Mesendoderm (in vitro differentiated cells): ENCODE results near the gene TAF1D.
A peak's percentile ranks its signal among the peaks of the same experiment; 100 is the strongest.
"Not testable (repeated sequence)": the region's sequence is repeated elsewhere in the genome, so short reads cannot be mapped to it uniquely, and the experiment has no call there.

Experiments used
- DNase-seq: peaks from one replicate; pipeline ENCODE4 v3.0.0; 2013
- H2AK5ac ChIP-seq: 2 replicates; pipeline ENCODE4 v1.6.1; 2013; ENCODE audit warnings: low read length, inconsistent platforms
- H2BK120ac ChIP-seq: 2 replicates; pipeline ENCODE4 v1.6.1; 2013; ENCODE audit warnings: low read depth, mild to moderate bottlenecking, low read length, moderate library complexity, mixed read lengths
- H2BK15ac ChIP-seq: replicated peaks from 2 replicates; pipeline ENCODE4 v1.6.1; 2013; ENCODE audit warnings: low read depth, mild to moderate bottlenecking, moderate library complexity
- H2BK5ac ChIP-seq: 2 replicates; pipeline ENCODE4 v1.6.1; 2013; ENCODE audit warnings: low read length, inconsistent platforms
- H3K18ac ChIP-seq: 2 replicates; pipeline ENCODE4 v1.6.1; 2013; ENCODE audit warnings: mild to moderate bottlenecking, low read length, mixed read lengths
- H3K23ac ChIP-seq: one replicate; pipeline ENCODE4 v1.6.1; 2013; ENCODE audit warnings: low read length
- H3K27ac ChIP-seq: 2 replicates; pipeline ENCODE4 v1.5.1; 2013; ENCODE audit warnings: low read depth, mild to moderate bottlenecking, inconsistent platforms, low read length, moderate library complexity
- H3K27me3 ChIP-seq: 2 replicates; pipeline ENCODE4 v1.6.1; 2013; ENCODE audit warnings: low read length, control low read depth, mild to moderate bottlenecking, inconsistent platforms; ENCODE audit not compliant: insufficient read depth, poor library complexity
- H3K36me3 ChIP-seq: 2 replicates; pipeline ENCODE4 v1.6.1; 2013; ENCODE audit warnings: low read length, inconsistent platforms; ENCODE audit not compliant: control insufficient read depth, insufficient read depth
- H3K4ac ChIP-seq: one replicate; pipeline ENCODE4 v1.6.1; 2013; ENCODE audit warnings: low read depth, mild to moderate bottlenecking, low read length, moderate library complexity
- H3K4me1 ChIP-seq: 2 replicates; pipeline ENCODE4 v1.6.1; 2013; ENCODE audit warnings: low read depth, low read length, inconsistent platforms; ENCODE audit not compliant: control insufficient read depth
- H3K4me2 ChIP-seq: 2 replicates; pipeline ENCODE4 v1.6.1; 2013; ENCODE audit warnings: low read length
- H3K4me3 ChIP-seq: 2 replicates; pipeline ENCODE4 v1.5.1; 2013; ENCODE audit warnings: mild to moderate bottlenecking, low read length
- H3K56ac ChIP-seq: one replicate; pipeline ENCODE4 v1.6.1; 2013; ENCODE audit warnings: low read length
- H3K79me1 ChIP-seq: 2 replicates; pipeline ENCODE4 v1.6.1; 2013; ENCODE audit warnings: low read length, inconsistent platforms
- H3K79me2 ChIP-seq: 2 replicates; pipeline ENCODE4 v1.6.1; 2013; ENCODE audit warnings: mild to moderate bottlenecking, low read length; ENCODE audit not compliant: control insufficient read depth, insufficient read depth
- H3K9ac ChIP-seq: 2 replicates; pipeline ENCODE4 v1.6.1; 2013; ENCODE audit warnings: low read length, inconsistent platforms
- H4K5ac ChIP-seq: one replicate; pipeline ENCODE4 v1.6.1; 2013; ENCODE audit warnings: low read length
- H4K8ac ChIP-seq: one replicate; pipeline ENCODE4 v1.6.1; 2013; ENCODE audit warnings: low read depth, mild to moderate bottlenecking, control low read depth, low read length, moderate library complexity
- WGBS: extraction: QIAGEN DNeasy Blood & Tissue Kit; methylation state at CpG from one replicate; pipeline ENCODE4 v1.1.7; 2013; ENCODE audit warnings: low lambda C conversion rate, missing lambda C conversion rate; ENCODE audit not compliant: insufficient coverage; ENCODE audit errors: extremely low coverage; 5-methylcytosine and 5-hydroxymethylcytosine counted together

The TAF1D gene

DNA sequence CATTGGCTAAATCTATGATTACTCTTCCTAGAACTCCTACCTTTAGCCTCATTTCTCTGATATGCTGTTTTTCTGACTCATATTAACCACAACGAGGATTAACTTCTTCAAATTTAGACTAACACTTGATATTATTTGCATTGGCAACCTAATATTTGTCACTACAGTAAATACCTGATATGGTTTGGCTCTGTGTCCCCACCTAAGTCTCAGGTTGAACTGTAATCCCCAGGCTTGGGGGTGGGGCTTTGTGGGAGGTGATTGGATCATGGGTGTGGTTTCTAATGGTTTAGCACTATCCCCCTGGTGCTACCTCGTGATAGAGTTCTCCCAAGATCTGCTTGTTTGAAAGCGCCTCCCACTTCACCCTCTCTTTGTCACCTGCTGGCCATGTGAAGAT, 25.7 kb upstream of the TAF1D start:
- Histone ChIP-seq H3K9ac (no peak overlapping the region), H3K27me3 (no peaks in the 10 kb centered on the region), H3K56ac (no peak overlapping the region), H2BK5ac (no peak overlapping the region), H2AK5ac (no peak overlapping the region), H2BK120ac (no peak overlapping the region), H3K18ac (no peak overlapping the region), H3K27ac (no peak overlapping the region), H4K8ac (no peak overlapping the region), H3K36me3 (no peaks in the 10 kb centered on the region), H3K79me2 (no peaks in the 10 kb centered on the region), H4K5ac (no peak overlapping the region), H3K23ac (no peak overlapping the region), H3K4ac (no peak overlapping the region), H3K4me2 (no peak overlapping the region), H2BK15ac (no peak overlapping the region), H3K79me1 (no peaks in the 10 kb centered on the region), H3K4me3 (no peak overlapping the region), H3K4me1 (peaks cover 4% of the 10 kb centered on the region)
- DNase-seq: peak; percentile 45
- no CpG with 5 or more reads among the region's 3 CpGs for WGBS

GRCh38 chr11:93766504-93766903, 25.2 kb upstream of the TAF1D start:
- Histone ChIP-seq H4K8ac (no peak overlapping the region), H3K9ac (no peak overlapping the region), H3K36me3 (no peaks in the 10 kb centered on the region), H2BK5ac (peak overlapping the region; percentile 37), H4K5ac (no peak overlapping the region), H3K4me2 (no peak overlapping the region), H3K23ac (no peak overlapping the region), H2AK5ac (no peak overlapping the region), H2BK120ac (no peak overlapping the region), H3K79me1 (no peaks in the 10 kb centered on the region), H3K4me3 (no peak overlapping the region), H3K56ac (peak overlapping the region; percentile 15), H3K27me3 (no peaks in the 10 kb centered on the region), H2BK15ac (no peak overlapping the region), H3K18ac (no peak overlapping the region), H3K4ac (no peak overlapping the region), H3K27ac (peak overlapping the region; percentile 33), H3K4me1 (peaks cover 4% of the 10 kb centered on the region), H3K79me2 (no peaks in the 10 kb centered on the region)
- no peak for DNase-seq
- no CpG with 5 or more reads among the region's 5 CpGs for WGBS

DNA sequence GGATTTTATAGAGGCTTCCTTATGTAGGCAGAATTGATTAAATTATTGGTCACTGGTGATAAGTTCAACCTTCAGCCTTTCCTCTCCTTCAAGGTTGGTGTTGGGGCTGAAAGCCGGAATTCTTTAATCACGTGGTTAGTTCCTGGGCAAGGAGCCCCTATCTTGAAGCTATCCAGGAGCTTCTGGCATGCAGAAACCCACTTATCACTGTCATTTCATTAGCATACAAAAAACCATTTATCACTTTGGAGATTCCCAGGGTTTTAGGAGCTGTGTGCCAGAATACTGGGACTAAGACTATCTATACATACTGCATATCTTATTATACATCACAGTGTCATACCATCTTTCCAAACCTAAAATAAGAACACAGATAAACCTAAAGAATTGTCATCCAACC, 24.3 kb upstream of the TAF1D start:
- H3K4me2 ChIP-seq: no peak overlapping the region
- H3K4me3 ChIP-seq: no peak overlapping the region
- H3K4me1 ChIP-seq: peaks cover 3% of the 10 kb centered on the region
- no peaks in the 10 kb centered on the region for H3K27me3 ChIP-seq
- H3K79me2 ChIP-seq: no peaks in the 10 kb centered on the region
- no peak overlapping the region for H2BK120ac ChIP-seq
- H4K5ac ChIP-seq: no peak overlapping the region
- no peak overlapping the region for H3K23ac ChIP-seq
- H3K9ac ChIP-seq: no peak overlapping the region
- peak overlapping the region; percentile 60 for H3K27ac ChIP-seq
- no CpG with 5 or more reads among the region's 2 CpGs for WGBS
- H3K79me1 ChIP-seq: no peaks in the 10 kb centered on the region
- no peaks in the 10 kb centered on the region for H3K36me3 ChIP-seq
- no peak overlapping the region for H2BK15ac ChIP-seq
- peak overlapping the region; percentile 25 for H3K18ac ChIP-seq
- H4K8ac ChIP-seq: no peak overlapping the region
- no peak overlapping the region for H2AK5ac ChIP-seq
- no peak overlapping the region for H3K4ac ChIP-seq
- peak; percentile 94 for DNase-seq
- H2BK5ac ChIP-seq: no peak overlapping the region
- H3K56ac ChIP-seq: no peak overlapping the region

- H3K9ac ChIP-seq: no peak overlapping the region
- no peak overlapping the region for H3K56ac ChIP-seq
- H3K23ac ChIP-seq: no peak overlapping the region
- H3K4me2 ChIP-seq: no peak overlapping the region
- no peak for DNase-seq
- no peak overlapping the region for H3K18ac ChIP-seq
- no peaks in the 10 kb centered on the region for H3K27me3 ChIP-seq
- no peak overlapping the region for H4K5ac ChIP-seq
- no peaks in the 10 kb centered on the region for H3K36me3 ChIP-seq
- no peak overlapping the region for H2BK15ac ChIP-seq
- H2BK5ac ChIP-seq: no peak overlapping the region
- no peak overlapping the region for H3K4me3 ChIP-seq
- H3K27ac ChIP-seq: no peak overlapping the region
- H2BK120ac ChIP-seq: no peak overlapping the region
- no peaks in the 10 kb centered on the region for H3K79me1 ChIP-seq
- WGBS: no CpG with 5 or more reads among the region's 1 CpG
- H4K8ac ChIP-seq: no peak overlapping the region
- no peak overlapping the region for H3K4ac ChIP-seq
- H3K79me2 ChIP-seq: no peaks in the 10 kb centered on the region
- no peak overlapping the region for H2AK5ac ChIP-seq
- H3K4me1 ChIP-seq: no peaks in the 10 kb centered on the region
These were observed 20.6 kb upstream of the TAF1D start for GRCh38 chr11:93761910-93762309.

DNA sequence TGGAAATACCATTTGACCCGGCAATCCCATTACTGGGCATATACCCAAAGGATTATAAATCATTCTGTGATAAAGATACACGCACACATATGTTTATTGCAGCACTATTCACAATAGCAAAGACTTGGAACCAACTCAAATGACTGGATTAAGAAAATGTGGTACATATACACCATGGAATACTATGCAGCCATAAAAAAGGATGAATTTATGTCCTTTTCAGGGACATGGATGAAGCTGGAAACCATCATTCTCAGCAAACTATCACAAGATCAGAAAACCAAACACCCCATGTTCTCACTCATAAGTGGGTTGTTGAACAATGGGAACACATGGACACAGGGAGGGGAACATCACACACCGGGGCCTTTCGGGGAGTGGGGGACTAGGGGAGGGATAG, 17.8 kb upstream of the TAF1D start:
- not testable (repeated sequence) for H4K5ac ChIP-seq, H2BK120ac ChIP-seq, H2BK5ac ChIP-seq, H3K56ac ChIP-seq, H2AK5ac ChIP-seq, H3K79me1 ChIP-seq, H3K4me1 ChIP-seq, H3K36me3 ChIP-seq, H3K9ac ChIP-seq, H3K4ac ChIP-seq, H3K18ac ChIP-seq, H3K23ac ChIP-seq, H3K27me3 ChIP-seq, H3K4me3 ChIP-seq, H4K8ac ChIP-seq, H3K27ac ChIP-seq, H2BK15ac ChIP-seq, H3K4me2 ChIP-seq, H3K79me2 ChIP-seq, DNase-seq
- no CpG with 5 or more reads among the region's 4 CpGs for WGBS
